ENCODE data around the gene PRKD1. TPM values are rescaled to one million over a fixed set of nuclear protein-coding genes. Genes with fewer than 3 reads are reported as not detected.

Gene PRKD1
- not detected in 2 replicates for total RNA-seq (2013; cell fraction: nucleolus; rRNA removed)
- total RNA-seq (2014; rRNA removed) (not detected in 2 replicates), total RNA-seq (2014; rRNA removed; fragmentation: Illumina TruSeq; extraction: Trizol) (0.09 TPM in 1 of 2 replicates, not detected in the other), total RNA-seq (2021) (0.56 TPM in 1 of 2 replicates, not detected in the other), polyA plus RNA-seq (2011; rRNA removed) (not detected in 2 replicates), polyA plus RNA-seq (2014; fragmentation: Illumina TruSeq; extraction: Trizol) (0.10 TPM in 1 of 2 replicates, not detected in the other), polyA plus RNA-seq (2014; fragmentation: Nextera tagmentation; extraction: Ambion mirVana) (under 1 TPM in 1 of 2 experiments, not detected in 1; 0.02 TPM), polyA plus RNA-seq (2014; rRNA removed) (0.23 TPM in 1 of 2 replicates, not detected in the other), polyA plus RNA-seq (2016; fragmentation: Nextera tagmentation; extraction: Ambion mirVana) (not detected), polyA minus RNA-seq (2011; rRNA and poly(A)+ RNA removed) (not detected in 2 replicates), Bru-seq, nascent RNA (percentile 13 among the genes with signal in this experiment), BruChase-seq, experiment 1, labeled RNA remaining after a 6-hour chase (percentile 15 among the genes with signal in this experiment), BruChase-seq, experiment 2, labeled RNA remaining after a 2-hour chase (percentile 13 among the genes with signal in this experiment)
- 0.08 TPM for polyA plus RNA-seq (2011; ENCODE audit: low read depth)
- not detected in 2 replicates for polyA plus RNA-seq (2011; cell fraction: cytosol; rRNA removed)
- polyA plus RNA-seq (2011; cell fraction: nucleus; rRNA removed), result 0.04 TPM in 1 of 2 replicates, not detected in the other
- polyA plus RNA-seq (2012), result 0.04 and 0.12 TPM in 2 replicates
- polyA minus RNA-seq (2011; cell fraction: cytosol; rRNA and poly(A)+ RNA removed), result not detected in 2 replicates
- 0.36 and 0.77 TPM in 2 replicates for polyA minus RNA-seq (2011; cell fraction: nucleus; rRNA and poly(A)+ RNA removed)
- long read RNA-seq, experiment 1, partial matches to known transcripts, result 0 of 1 reads
- long read RNA-seq, experiment 1, other reads (novel, unspliced or antisense), result 1 of 1 reads
- long read RNA-seq, experiment 2, partial matches to known transcripts, result 0 of 1 reads
- long read RNA-seq, experiment 2, other reads (novel, unspliced or antisense), result 1 of 1 reads

DNA sequence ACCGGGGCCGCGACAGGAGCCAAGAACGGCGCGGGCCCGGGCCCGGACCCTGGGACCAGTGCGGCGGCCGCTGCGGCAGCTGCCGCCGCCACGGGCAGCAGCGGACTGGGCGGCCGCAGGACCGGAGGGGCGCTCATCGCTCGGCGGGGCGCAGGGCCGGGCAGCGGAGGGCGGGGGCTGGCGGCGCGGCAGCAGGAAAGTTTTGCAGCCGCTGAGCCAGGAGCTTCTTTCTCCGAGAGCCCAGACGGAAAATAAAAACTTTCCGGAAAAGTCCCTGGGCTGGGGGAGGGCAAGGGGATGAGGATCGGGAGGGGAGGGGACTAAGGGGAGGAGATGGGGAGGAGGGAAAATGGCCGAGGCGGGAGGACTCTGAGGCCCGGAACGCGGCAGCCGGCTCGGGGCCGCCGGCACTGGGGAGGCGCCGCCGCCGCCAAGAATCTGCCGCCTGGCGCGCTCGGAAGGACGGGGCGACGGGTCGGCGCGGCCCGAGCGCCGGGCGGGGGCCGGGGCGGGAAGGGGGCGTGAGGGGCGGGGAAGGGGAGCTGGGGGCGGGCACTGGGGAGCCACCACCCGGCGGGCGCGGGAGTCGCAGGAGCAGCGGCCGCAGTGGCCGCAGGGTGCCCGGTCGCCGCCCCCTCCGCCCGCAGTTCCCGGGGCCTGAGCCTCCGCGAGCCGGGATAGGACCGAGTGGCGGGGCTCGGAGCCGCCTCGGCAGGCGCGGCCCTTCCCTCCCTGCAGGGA is at the start of gene PRKD1:
TSS of gene PRKD1 (minus strand) at position 472 of the 741 bp plus-strand sequence.
- Histone ChIP-seq H4K20me1 (ENCODE audit: control insufficient read depth, insufficient read depth) (no peaks in the 10 kb centered on the region), H3K4me1 (ENCODE audit: control insufficient read depth, insufficient read depth, low read length) (no peaks in the 10 kb centered on the region), H3K4me2 (ENCODE audit: control insufficient read depth, insufficient read depth) (peak within 1 kb of the TSS; percentile 54; the same call in 1 of the 2 replicates), H3K36me3 (ENCODE audit: control insufficient read depth in 2 of 2, insufficient read depth in 2 of 2, low read length in 1 of 2) (no peaks in the 10 kb centered on the region), H2AFZ (ENCODE audit: control insufficient read depth, low read depth, low read length) (0 out of 2 replicates have a peak within 1 kb of the TSS, but pooled peaks have one; percentile 17), H3K9me3 (replicated peaks; ENCODE audit: control insufficient read depth, insufficient read depth, low read length) (no peaks in the 10 kb centered on the region; the same call in 2 of the 3 replicates), H3K27me3 (replicated peaks in 1 of 2; ENCODE audit: control insufficient read depth in 2 of 2, insufficient read depth in 2 of 2, low read length in 1 of 2) (peaks cover 0 to 3% of the 10 kb centered on the region in 2 experiments; a peak in 1 of 4 replicates), H3K4me3 (peak within 1 kb of the TSS; percentile 22; the same call in 1 of the 2 replicates), H3K79me2 (ENCODE audit: control insufficient read depth, insufficient read depth, low read length) (no peaks in the 10 kb centered on the region), H3K27ac (ENCODE audit: control insufficient read depth, insufficient read depth) (no peak within 1 kb of the TSS), H3K9ac (ENCODE audit: control insufficient read depth, insufficient read depth, low read length) (no peak within 1 kb of the TSS)
- BruUV-seq (replicated peaks), result no TSS peak
- DNase-seq (ENCODE audit: low read depth, low spot score) (no peak), FAIRE-seq (no peak), ATAC-seq (no peak)
- intact Hi-C loops (cut with micrococcal nuclease; ENCODE audit: unreplicated experiment) (no loop called here), in situ Hi-C loops (cut with MboI) (no loop called here)
- WGBS (ENCODE audit: insufficient coverage, insufficient replicate concordance, low lambda C conversion rate, missing lambda C conversion rate), result 25% methylated on average over 36 of the region's 91 CpGs
- SMC1A ChIA-PET (ENCODE audit: uncharacterized antibody, unreplicated experiment), result no interaction called here
- POLR2A ChIA-PET, result no interaction called here
- TF ChIP-seq SUZ12 (IDR thresholded peaks at IDR 0.05; ENCODE audit: unreplicated experiment) (peak; percentile 41), ESRRA (IDR thresholded peaks at IDR 0.05; ENCODE audit: low read length) (no peak)
- CTCF ChIA-PET, result no interaction called here
- RAD21 ChIA-PET (ENCODE audit: unreplicated experiment), result no interaction called here
